Activated CD8-positive, alpha-beta memory T cell treated with anti-CD3 and anti-CD28 coated beads for 48 hours (primary cell): ENCODE results near the gene ST3GAL4.
"Not testable (repeated sequence)": the region's sequence is repeated elsewhere in the genome, so short reads cannot be mapped to it uniquely, and the experiment has no call there.

Experiments used
- DNase-seq, 3 experiments: peaks; one replicate each; pipeline ENCODE4 v3.0.0-alpha.2; 2020; ENCODE audit warnings: low read depth in 2 of 3, low spot score in 2 of 3

The ST3GAL4 gene

DNA sequence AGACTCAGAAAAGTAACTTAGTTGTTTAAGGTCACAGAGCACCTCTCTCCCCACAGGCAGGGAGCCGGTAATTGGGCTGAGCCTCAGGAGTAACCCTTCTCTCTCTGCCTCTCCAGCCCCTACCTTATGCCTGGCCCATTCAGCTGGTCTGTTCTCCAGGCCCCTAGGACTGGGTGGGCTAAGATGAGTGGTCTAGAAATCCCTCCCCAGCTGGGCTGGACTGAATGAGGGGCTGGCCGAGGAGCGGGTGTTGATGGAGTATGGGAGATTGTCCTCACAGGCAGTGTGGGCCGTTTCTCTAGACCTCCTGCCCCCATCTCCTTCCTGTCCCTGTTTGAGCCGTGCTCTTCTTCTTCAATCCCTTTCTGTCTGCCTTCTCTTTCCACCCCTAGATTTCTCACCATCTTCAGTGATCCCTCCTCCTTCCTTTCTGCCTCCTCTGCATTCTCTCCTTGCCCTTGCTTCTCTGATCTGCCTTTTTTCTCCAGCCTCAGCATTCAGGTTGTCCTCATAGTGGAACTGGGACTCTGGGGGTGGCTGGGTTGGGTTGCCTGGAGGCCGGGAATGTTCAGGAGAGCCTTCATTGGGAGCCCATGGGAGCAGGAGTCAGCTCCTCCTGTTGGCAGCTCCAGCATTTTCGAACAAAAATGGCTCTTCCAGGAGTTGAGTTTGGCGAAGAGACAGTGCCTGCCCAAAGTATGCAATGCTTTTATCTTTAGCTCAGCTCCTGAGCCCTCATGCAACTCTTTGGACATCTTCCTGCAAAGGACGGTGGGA lies 7.6 kb downstream of the ST3GAL4 start:
- DNase-seq = no peak

DNA sequence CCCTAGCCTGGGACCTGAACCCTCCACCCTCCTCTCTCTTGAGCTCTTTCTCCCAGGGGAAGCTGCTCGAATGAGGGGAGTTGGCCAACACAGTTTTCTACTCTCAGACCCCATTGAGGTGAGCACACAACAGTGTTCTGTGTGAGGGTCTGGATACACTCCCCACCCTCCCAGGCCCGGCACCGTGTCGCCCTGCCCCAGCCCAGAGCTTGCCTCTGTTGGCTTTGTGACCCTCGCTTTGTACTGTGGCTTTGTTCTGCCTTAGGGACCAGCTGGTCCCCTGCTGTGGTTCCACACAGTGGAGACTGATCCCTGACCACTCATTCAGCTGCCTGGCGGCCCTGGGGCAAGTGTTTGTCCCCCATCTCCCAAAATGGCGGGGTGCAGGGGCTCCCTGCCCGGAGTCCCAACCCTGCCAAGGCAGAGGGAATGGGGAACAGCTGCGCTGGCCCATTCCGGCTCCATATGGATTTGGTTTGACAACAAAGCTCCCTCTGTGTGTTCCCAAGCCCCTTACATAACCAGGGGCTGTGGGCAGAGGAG lies 8.3 kb downstream of the ST3GAL4 start:
- DNase-seq = no peak

DNA sequence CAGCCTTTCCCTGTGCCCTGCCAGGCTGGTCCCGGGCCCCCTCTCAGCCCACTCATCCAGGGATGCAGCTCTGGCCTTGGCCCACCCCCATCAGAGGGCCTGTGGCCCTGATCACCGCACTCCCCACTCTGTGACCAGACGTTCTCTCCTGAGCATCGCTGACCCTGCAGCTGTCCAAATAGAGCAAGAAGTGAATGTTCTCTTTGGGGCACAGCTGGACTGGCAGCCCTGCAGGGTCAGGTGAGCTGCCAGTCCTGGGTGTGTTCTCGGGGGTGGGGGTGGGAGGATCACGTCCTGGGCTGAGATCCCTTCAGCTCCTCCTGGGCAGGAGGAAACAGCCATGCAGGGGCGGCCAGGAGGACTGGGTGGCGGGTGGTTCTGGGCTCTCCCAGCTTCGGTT lies 9.2 kb downstream of the ST3GAL4 start:
- not testable (repeated sequence) for DNase-seq

DNA sequence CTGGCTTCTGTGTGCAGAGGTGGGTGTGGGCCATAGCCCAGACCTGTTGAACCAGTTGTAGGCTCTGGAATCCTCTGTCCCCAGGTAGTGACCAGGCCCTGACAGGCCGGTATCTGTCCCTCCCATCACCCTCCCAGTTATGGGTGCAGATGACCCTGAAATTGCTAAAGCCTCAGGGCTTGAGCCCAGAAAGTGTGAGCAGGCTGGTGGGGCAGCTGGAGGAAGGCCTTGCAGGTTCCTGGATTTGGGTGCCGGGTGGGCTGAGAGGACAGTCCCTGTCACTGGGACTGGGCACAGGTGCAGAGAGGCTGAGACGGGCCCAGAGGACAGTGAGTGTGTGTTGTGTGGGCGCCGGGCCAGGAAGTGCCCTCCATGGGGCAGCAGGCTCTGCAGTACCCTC lies 10.0 kb downstream of the ST3GAL4 start:
- DNase-seq = not testable (repeated sequence)

DNA sequence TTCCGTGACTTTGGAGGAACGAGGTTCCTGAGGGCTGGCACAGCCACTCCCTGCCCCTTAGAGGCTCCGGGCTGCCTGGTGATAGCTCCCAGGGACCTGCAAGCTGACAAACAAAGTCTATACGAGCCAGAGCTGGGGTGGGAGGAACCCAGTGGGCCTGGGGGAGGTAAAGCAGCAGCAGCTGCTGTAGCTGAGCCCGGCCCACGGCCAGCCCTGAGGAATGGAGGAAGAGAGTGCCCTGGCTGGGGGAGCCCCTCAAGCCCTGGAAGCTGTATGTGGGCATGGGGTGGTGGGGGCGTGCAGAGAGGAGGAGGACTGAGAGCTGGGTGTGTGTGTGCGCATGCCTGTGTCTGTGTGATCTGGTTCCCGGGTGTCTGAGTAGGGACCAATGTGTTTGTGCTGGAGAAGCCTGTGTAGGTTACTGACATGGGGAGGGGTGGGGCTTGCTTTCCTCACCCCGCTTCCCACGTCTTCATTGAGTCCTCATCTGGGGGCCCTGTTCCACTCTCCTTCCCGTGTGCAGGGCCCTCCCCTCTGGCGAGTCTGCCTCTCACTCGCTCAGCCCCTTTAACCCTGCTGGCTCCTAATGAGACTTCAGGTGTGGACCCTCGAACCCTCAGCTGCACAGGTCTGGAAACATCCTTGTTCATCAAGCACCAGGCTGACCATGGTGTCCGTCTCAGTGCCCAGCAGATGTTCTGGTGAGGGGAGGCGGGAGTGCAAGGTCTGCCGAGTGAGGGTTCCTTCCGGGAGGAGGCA lies 10.8 kb downstream of the ST3GAL4 start:
- DNase-seq = no peak

DNA sequence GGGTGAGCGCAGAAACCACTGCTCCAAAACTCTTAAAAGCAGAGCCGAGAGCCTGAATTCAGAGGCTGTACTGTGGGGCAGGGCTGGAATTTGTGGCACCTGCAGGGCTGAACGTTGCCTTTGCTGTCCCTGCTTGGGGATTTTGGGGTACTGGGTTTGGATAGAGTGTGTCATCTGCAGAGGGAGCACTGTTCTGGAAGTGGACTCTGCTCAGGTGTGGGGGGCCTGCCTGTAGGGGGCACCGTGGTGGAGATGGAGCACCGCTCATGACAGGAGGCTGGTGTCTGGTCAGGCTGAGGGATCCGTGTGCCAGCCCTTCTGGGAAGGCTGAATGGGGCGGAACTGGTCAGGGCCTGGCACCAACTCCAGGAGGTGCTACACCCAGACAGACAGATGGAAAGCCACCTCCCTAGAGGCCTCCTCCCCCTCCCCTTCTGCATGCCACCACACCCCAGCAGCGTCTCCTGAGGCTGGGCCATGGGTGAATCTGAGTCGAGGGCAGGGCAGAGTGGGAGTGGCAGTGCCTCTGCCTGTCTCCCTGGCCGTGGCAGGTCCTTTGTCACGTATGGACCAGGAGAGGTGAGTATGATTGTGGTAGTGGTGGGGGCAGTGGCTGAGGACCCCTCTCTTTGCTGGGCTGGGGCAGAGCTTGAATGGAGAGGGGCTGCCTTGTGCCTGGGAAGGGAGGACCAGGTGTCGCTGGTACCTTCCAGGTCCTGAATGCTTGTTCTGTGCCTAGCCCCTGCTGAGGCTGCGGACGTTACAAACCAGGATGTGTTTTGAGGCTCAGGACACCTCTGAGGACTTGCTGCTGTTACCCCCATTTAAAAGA lies 11.6 kb downstream of the ST3GAL4 start:
- DNase-seq = not testable (repeated sequence)

DNA sequence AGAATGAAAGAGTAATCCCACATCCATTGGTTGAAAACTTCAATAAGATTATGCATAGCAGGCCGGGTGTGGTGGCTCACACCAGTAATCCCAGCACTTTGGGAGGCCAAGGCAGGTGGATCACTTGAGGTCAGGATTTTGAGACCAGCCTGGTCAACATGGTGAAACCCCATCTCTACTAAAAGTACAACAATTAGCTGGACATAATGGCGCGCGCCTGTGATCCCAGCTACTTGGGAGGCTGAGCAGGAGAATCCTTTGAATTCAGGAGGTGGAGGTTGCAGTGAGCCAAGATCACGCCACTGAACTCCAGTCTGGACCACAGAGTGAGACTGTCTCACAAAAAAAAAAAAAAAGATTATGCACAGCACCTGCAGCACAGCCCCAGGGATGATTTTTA lies 12.3 kb downstream of the ST3GAL4 start:
- DNase-seq = not testable (repeated sequence)

DNA sequence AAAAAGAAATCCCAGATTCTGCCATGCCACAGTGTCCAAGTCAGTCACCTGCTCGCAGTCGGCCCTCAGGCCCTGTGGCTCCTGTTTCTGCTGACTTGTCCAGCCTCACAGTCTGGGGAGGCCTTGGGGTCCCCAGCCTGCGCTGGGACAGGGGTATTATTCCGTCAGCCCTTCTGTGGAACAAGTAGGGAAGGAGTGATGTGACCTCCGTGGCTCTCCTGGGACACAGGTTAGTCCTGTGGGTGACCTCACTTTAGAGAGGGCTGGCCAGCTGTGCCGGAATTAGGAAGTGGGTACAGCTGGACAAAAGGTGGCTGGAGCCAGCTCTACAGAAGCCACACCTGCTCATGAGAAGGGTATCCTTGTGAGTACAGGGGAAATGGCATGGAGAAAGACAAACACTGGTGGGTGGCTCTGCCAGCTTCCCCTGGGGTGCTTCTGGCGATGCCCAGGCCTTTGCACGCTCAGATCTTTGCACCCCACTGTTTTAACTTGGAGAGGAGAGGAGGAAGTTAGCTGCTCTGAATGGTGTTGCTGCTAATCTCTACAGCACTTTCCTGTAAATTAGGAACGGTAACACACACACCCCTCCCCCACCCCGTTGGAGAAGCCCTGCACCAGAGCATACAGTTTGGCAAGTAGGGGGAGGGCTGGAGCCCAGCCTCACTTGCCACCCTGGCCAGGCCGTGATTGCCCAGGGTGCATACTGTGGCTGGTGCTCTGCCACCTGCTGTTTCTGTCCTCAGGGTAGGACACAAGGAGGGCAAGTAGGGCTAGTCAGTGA lies 13.0 kb downstream of the ST3GAL4 start:
- DNase-seq = not testable (repeated sequence)

DNA sequence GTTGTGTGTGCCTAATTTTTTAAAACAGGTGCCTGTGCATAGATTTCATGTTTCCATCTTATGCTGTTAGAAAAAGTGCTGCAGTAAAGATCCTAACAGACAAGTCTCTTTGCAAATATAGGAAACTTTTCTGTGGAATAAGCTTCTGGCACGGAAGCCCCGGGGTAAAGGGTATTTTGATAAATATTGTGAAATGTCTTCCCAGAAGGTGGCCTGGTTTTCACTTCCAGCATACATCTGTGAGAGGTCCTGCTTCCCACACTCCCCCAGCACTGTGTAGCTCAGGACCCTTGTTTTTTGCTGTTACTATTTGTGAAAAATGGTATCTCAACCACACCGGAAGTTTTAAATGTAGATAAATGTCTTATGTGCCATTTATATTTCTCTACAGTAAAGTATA lies 14.5 kb downstream of the ST3GAL4 start:
- DNase-seq = no peak

DNA sequence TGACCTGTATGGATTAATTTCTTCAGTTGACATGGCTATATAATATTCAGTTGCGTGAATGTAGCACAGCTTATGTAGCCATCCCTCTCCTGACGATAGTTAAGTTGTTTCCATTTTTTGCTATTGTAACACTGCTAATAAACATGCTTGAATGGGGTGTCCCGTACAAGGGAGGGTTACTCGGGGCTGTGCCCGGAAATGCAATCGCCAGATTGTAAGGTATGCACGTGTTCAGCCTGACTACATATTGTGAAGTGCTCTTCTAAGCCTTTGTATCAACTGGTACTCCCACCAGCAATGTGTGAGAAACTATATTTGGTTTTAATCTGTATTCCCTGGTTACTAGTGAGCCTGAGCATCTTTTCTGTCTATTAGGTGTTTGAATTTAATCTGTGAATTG lies 16.1 kb downstream of the ST3GAL4 start:
- DNase-seq = no peak

DNA sequence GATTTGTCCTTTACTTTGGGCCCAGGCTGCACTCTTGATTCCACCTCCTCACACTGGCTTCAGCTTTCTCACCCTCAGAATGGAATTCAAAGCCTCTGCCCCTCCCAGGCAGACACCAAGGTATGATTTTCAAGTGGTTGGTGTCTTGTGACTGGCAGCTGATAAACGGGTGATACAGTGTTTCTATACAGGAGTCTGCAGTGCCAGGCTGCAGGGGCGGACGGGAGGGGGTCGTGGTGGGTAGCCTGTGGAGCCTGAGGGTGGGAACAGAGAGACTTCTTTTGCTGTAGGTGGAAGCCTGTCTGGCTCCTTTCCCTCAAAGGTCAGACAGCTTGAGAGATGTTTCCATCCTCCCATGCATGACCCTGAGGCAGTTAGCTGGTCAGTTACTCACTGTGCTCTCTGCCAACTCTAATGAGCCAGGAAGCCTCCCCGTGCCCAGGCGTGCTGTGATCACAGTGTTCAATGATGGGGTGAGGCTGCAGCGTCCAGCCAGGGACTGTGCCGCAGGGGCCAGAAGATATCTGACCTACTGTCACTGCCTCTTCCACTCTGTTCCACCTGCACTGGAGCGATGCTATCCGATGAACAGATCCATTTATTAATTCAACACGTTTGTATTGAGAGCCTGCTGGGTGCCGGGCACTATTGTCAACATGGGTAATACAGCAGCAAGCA lies 18.0 kb downstream of the ST3GAL4 start:
- not testable (repeated sequence) for DNase-seq

DNA sequence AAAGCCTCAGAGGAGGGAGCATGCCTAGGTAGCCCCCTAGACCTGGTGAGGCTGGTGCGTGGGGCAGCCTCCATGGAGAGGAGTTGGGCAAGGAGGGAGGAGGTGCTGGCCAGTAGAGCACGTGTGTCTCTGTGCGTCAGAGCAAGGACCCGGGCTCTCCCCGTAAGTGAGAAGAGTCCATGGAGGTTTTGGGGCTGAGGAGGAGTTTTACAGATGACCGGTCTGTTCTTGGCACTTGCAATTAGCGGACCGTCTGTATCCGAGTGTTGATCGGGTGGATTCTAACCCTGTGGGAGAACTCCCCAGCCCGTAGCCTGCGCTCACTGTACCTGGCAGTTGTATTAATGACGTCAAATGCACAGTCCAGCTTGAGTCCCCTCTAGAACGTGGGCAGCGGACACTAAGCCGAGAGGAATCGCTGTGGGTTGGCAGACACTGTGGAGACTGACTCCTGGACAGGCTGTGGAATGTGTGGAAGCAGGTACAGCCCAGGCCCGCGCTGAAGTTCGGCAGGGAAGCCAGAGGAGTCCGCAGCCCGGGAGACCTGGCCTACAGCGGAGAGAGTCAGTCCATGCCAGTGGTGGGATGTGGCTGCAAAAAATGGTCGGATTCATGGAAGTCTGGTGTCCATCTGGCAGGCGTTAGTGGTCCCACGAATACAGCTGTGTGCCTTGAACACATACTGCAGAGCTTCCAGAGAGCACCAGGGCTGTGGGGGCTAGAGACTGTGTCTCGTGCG lies 19.2 kb downstream of the ST3GAL4 start:
- DNase-seq = not testable (repeated sequence)

DNA sequence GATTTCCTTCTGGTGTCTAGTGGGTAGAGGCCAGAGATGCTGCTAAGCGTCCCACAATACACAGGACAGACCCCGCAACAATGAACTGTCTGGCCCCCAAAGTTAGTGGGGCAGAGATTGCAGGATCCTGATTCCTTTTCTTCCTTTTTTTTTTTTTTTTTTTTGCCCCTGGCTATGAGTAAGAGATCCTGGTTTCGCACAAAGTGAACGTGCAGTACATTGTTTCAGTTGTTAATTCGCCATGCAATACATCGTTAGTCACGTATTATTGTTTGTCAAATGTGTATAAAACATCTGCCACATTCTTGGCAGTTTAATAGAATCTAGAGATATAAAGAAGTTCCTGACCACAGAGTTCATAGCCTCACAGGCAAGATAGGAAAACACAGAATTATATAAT lies 20.2 kb downstream of the ST3GAL4 start:
- no peak for DNase-seq

DNA sequence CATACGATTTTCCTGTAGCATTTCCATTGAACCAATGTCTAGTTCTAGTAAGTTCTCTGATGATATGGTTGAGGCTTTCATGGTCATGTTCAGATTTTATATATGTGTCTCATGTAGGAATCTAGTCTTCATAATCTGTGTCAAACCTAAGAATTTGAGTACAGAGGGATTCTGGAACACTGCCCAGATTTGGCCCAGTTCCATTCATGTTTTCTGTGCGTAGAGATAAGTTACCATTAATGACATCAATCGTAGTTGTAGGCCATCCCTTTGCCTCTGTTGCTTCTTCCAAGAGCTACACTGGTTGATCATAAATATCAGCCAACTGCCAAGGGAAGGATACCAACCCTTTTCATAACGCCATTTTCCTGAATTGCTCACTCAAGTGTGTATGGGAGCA lies 23.3 kb downstream of the ST3GAL4 start:
- DNase-seq = no peak

DNA sequence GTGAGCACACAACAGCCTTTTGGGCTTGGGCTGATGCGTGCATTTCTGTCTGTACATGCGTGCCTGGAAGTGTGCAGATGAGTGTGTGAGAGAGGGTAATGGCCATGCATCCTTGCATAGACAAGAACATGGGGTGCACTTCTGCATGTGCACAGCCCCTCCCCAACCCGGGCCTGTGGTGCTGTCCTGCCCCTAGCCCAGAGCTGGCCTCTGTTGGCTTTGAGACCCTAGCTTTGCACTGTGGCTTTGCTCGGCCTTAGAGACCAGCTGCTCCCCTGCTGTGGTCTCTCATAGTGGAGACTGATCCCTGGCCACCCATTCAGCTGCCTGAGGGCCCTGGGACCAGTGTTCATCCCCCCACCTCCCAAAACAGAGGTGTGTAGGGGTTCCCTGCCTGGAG lies 25.4 kb downstream of the ST3GAL4 start:
- no peak for DNase-seq

DNA sequence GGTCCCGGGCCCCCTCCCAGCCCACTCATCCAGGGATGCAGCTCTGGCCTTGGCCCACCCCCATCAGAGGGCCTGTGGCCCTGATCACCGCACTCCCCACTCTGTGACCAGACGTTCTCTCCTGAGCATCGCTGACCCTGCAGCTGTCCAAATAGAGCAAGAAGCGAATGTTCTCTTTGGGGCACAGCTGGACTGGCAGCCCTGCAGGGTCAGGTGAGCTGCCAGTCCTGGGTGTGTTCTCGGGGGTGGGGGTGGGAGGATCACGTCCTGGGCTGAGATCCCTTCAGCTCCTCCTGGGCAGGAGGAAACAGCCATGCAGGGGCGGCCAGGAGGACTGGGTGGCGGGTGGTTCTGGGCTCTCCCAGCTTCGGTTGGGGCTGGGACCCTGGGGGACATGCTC lies 26.5 kb downstream of the ST3GAL4 start:
- DNase-seq = not testable (repeated sequence)

DNA sequence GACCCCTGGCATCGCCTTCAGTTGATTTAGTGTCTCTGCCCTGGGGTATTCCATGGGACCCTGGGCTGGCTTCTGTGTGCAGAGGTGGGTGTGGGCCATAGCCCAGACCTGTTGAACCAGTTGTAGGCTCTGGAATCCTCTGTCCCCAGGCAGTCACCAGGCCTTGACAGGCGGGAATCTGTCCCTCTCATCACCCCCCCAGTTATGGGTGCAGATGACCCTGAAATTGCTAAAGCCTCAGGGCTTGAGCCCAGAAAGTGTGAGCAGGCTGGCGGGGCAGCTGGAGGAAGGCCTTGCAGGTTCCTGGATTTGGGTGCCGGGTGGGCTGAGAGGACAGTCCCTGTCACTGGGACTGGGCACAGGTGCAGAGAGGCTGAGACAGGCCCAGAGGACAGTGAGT lies 27.2 kb downstream of the ST3GAL4 start:
- not testable (repeated sequence) for DNase-seq

DNA sequence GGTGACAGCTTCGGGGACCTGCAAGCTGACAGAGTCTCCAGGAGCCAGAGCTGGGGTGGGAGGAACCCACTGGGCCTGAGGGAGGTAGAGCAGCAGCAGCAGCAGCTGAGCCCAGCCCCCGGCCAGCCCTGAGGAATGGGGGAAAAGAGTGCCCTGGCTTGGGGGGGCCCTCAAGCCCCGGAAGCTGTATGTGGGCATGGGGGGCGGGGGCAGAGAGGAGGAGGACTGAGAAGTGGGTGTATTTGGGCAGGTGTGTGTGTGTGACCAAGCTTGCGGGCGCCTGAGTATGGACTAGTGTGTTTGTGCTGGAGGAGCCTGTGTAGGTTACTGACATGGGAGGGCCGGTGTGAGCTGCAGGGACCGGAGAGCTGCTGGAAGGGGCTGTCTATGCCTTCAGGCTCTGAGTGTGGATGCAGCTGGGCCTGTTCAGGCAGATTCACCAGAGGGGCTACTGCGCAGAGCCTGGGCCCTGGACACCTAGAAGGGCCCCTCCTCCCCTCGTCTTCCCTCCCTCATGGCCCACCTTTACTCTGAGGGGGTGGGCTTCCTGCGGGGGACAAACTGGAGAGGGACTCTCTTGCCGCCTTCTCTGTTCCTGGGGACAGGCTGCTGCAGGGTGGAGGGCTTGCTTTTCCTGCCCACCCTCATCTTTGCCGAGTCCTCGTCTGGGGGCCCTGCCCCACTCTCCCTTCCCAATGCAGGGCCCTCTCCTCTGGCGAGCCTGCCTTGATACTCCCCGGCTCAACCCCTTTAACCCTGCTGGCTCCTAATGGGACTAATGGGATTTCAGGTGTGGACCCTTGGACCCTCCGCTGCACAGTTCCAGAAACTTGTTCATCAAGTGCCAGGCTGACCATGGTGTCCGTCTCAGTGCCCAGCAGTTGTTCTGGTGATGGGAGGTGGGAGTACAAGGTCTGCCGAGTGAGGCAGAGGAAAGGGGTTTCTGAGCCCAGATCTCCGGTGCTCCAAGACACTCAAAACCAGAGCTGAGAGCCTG lies 28.2 kb downstream of the ST3GAL4 start:
- no peak for DNase-seq
